Nephron (organoid): ENCODE data around the gene ANKRD11.
A peak's percentile ranks its signal among the peaks of the same experiment; 100 is the strongest.

Experiments
- H3K27ac Mint-ChIP-seq, 3 experiments: 2 replicates each; pipeline ENCODE4 v1.8.0; 2020; ENCODE audit warnings: mixed read lengths in 3 of 3, mild to moderate bottlenecking in 2 of 3, moderate library complexity in 1 of 3
- H3K27me3 Mint-ChIP-seq: 2 replicates; pipeline ENCODE4 v1.8.0; 2021; ENCODE audit warnings: low read depth, mild to moderate bottlenecking, moderate library complexity, mixed read lengths
- H3K36me3 Mint-ChIP-seq: 2 replicates; pipeline ENCODE4 v1.8.0; 2020; ENCODE audit warnings: low read depth, mixed read lengths
- H3K4me1 Mint-ChIP-seq: 2 replicates; pipeline ENCODE4 v1.8.0; 2020; ENCODE audit warnings: mixed read lengths
- H3K4me3 Mint-ChIP-seq, 3 experiments: 2 replicates each; pipeline ENCODE4 v1.8.0; 2020; ENCODE audit warnings: mild to moderate bottlenecking in 3 of 3, mixed read lengths in 3 of 3, moderate library complexity in 2 of 3
- H3K9me3 Mint-ChIP-seq: 2 replicates; pipeline ENCODE4 v1.8.0; 2020; ENCODE audit warnings: mixed read lengths
- CTCF ChIP-seq, 3 experiments: fragments of 200-600 bp; sonication (generic); IDR thresholded peaks; one replicate each; pipeline ENCODE4 v1.5.0; 2021; ENCODE audit warnings: antibody characterized with exemption in 3 of 3; ENCODE audit not compliant: unreplicated experiment in 3 of 3

ANKRD11 gene

GRCh38 chr16:89448656-89449055, 41.7 kb downstream of the ANKRD11 start:
- H3K27me3 Mint-ChIP-seq = no peaks in the 10 kb centered on the region
- TF ChIP-seq CTCF (IDR thresholded peaks at IDR 0.05; ENCODE audit: unreplicated experiment in 3 of 3) = no peak
- no peaks in the 10 kb centered on the region for H3K9me3 Mint-ChIP-seq
- H3K36me3 Mint-ChIP-seq = no peaks in the 10 kb centered on the region
- H3K4me1 Mint-ChIP-seq = peaks cover 58% of the 10 kb centered on the region
- H3K4me3 Mint-ChIP-seq = no peak overlapping the region
- no peak overlapping the region for H3K27ac Mint-ChIP-seq

GRCh38 chr16:89446975-89447293, 43.4 kb downstream of the ANKRD11 start:
- no peak for TF ChIP-seq CTCF (IDR thresholded peaks at IDR 0.05; ENCODE audit: unreplicated experiment in 3 of 3)
- no peaks in the 10 kb centered on the region for H3K36me3 Mint-ChIP-seq
- no peaks in the 10 kb centered on the region for H3K9me3 Mint-ChIP-seq
- H3K4me3 Mint-ChIP-seq = peak overlapping the region in 2 of 3 experiments; percentile 28 to 36
- peaks cover 67% of the 10 kb centered on the region for H3K4me1 Mint-ChIP-seq
- H3K27ac Mint-ChIP-seq = peak overlapping the region; percentile 7 to 55 (median 41)
- no peaks in the 10 kb centered on the region for H3K27me3 Mint-ChIP-seq

- Mint-ChIP-seq H3K9me3 (no peaks in the 10 kb centered on the region), H3K4me1 (peaks cover 72% of the 10 kb centered on the region), H3K27me3 (no peaks in the 10 kb centered on the region), H3K36me3 (no peaks in the 10 kb centered on the region), H3K4me3 (peak overlapping the region in 2 of 3 experiments; percentile 28 to 36), H3K27ac (peak overlapping the region; percentile 7 to 55 (median 41))
- no peak for TF ChIP-seq CTCF (IDR thresholded peaks at IDR 0.05; ENCODE audit: unreplicated experiment in 3 of 3)
Observed at GRCh38 chr16:89446136-89446974, 44.0 kb downstream of the ANKRD11 start.

- peaks cover 4% of the 10 kb centered on the region for H3K36me3 Mint-ChIP-seq
- H3K27me3 Mint-ChIP-seq = no peaks in the 10 kb centered on the region
- no peaks in the 10 kb centered on the region for H3K9me3 Mint-ChIP-seq
Observed at GRCh38 chr16:89445166-89445565, 45.2 kb downstream of the ANKRD11 start.

GRCh38 chr16:89444728-89445127, 45.6 kb downstream of the ANKRD11 start:
- H3K27me3 Mint-ChIP-seq = no peaks in the 10 kb centered on the region
- peaks cover 4% of the 10 kb centered on the region for H3K36me3 Mint-ChIP-seq
- TF ChIP-seq CTCF (IDR thresholded peaks at IDR 0.05; ENCODE audit: unreplicated experiment in 3 of 3) = no peak
- H3K4me3 Mint-ChIP-seq = no peak overlapping the region
- no peaks in the 10 kb centered on the region for H3K9me3 Mint-ChIP-seq
- H3K27ac Mint-ChIP-seq = peak overlapping the region in 2 of 3 experiments; percentile 23 to 87
- H3K4me1 Mint-ChIP-seq = peaks cover 71% of the 10 kb centered on the region

More at GRCh38 chr16:89445166-89445565, 45.2 kb downstream of the ANKRD11 start:
- H3K4me1 Mint-ChIP-seq = peaks cover 70% of the 10 kb centered on the region
- peak overlapping the region; percentile 15 to 87 (median 23) for H3K27ac Mint-ChIP-seq
- no peak for TF ChIP-seq CTCF (IDR thresholded peaks at IDR 0.05; ENCODE audit: unreplicated experiment in 3 of 3)
- no peak overlapping the region for H3K4me3 Mint-ChIP-seq
